ENCODE results near the gene EFCAB6. TPM values are rescaled to one million over a fixed set of nuclear protein-coding genes. Genes with fewer than 3 reads are reported as not detected.

Gene EFCAB6
- total RNA-seq, 2 donors from 2014 or later, result 0.12 to 1.3 TPM

DNA sequence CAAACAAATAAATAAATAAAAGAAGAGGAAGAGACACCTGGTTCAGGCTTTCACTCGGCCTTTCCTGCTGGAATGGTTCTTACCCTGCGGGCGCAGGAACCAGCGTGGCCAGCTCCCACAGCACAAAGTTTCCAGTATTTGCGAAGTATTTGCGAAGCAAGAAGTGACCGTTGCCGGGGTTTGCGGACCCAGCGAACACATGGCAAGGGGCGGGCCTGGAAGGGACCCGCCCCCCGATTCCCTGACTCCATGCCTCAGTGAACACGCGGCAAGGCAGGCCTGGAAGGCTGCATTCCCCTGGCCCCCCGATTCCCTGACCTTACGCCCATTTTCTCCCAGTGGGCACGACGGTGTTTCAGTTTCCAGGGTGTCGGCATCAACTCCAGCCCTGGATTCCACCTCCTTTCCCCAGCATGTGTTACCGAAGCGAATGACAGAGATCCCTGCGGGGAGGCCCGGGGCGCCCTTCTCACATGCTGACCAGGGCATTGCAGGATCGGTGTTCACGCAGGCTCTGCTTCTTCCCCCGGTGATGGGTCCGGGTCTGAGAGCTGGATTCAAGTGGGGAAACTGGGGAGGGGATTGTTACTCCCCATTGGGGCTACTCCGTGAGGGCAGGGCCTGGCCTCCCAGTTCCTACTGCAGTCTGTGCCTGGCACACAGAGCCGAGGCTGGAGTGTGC, 297.5 kb downstream of the EFCAB6 start:
- Mint-ChIP-seq H3K4me1 (ENCODE audit: low read depth in 2 of 2) (no peaks in the 10 kb centered on the region), H3K27ac (no peak overlapping the region), H3K36me3 (no peaks in the 10 kb centered on the region), H3K9me3 (no peaks in the 10 kb centered on the region), H3K27me3 (no peaks in the 10 kb centered on the region), H3K4me3 (no peak overlapping the region)
- no peak for DNase-seq (ENCODE audit: low spot score)
- ATAC-seq, result no peak

DNA sequence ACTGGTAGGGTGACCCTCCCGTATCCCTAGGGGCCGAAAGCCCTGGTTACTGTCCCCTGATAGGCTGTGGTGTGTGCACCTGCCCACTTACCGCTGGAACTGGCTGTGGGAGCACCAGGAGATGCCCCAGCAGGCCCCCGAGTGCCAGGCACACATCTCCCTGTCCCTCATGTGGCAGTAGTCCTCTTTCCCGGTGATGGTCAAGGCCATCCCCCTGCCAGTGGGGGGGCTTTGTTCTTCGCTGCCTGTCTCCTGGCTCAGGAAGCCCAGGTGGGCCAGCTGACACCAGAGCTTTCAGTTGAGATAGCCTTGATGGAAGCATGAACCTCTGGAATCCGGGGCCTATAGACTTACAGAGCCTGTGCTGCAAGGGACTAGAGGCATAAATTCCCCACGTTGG, 299.8 kb downstream of the EFCAB6 start:
- no peaks in the 10 kb centered on the region for H3K9me3 Mint-ChIP-seq
- no peak overlapping the region for H3K27ac Mint-ChIP-seq
- no peaks in the 10 kb centered on the region for H3K27me3 Mint-ChIP-seq
- ATAC-seq, result no peak
- no peaks in the 10 kb centered on the region for H3K4me1 Mint-ChIP-seq (ENCODE audit: low read depth in 2 of 2)
- H3K36me3 Mint-ChIP-seq, result no peaks in the 10 kb centered on the region
- H3K4me3 Mint-ChIP-seq, result no peak overlapping the region
- no peak for DNase-seq (ENCODE audit: low spot score)

DNA sequence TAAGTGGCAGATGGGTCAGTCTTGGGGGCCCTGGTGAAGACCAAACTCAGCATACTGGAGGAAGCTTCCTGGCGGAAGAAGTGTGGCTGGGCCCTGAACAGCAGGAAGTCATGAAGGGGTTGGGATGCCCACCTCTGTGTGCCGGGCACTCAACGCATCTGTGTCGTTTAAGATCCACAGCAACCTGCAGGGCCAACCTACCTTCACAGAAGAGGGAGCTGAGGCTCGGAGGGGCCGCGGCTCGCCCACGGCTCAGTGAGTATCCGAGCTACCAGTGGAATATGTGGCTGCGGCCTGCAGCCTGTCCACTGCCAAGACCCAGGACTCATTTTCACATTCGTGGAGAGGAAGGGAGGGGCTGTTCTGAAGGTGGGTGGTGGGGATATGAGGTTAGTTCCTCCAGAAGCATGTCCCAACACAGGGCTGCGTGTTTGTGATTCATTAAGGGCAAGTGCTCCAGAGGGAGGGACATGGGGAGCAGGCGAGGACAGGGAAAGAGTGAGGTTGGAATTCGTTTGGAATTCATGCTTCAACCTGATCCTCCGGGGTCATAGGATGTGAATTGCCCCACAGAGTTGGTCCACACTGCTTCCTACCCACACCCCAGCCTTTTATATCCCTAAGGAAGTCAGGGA, 300.7 kb downstream of the EFCAB6 start:
- Mint-ChIP-seq H3K4me1 (ENCODE audit: low read depth in 2 of 2) (no peaks in the 10 kb centered on the region), H3K27ac (no peak overlapping the region), H3K36me3 (no peaks in the 10 kb centered on the region), H3K4me3 (no peak overlapping the region), H3K27me3 (no peaks in the 10 kb centered on the region), H3K9me3 (no peaks in the 10 kb centered on the region)
- ATAC-seq (no peak), DNase-seq (ENCODE audit: low spot score) (no peak)

DNA sequence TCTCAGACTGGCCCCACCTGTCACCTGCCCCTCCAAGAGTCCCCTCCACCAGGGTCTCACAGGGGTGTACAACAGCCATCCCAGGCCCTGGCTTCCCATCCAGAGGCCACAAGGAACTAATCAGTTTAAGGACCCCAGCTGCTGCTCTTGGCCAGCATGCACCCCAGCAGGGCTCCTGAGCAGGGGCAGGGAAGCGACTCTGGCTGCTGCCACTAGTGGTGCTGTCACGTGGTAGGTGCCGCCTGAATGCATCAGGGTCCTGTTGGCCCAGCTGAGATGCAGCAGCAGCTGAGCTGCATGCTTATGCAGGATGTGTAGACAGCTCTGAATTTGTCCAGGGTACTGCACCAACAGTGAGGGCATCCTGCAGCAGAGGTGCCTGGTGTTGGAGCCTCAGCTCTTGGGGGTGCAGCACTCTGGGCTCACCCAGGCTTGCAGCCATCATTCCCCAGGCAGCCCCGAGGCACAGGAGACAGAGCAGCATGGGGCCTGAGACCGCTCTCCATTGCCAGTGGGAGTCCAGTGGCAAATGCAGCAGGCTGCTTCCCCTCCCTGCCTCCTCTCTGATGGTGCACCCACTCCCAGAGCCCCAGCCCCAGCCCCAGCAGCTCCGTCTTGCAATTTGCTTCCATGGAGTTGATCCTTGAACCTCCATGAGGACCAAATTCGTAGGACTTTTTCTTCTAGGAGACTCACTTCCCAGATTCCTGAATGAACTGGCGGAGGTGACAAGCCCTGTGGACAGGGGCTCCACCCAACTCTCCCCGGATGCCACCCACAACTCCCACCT, 301.6 kb downstream of the EFCAB6 start:
- no peaks in the 10 kb centered on the region for H3K4me1 Mint-ChIP-seq (ENCODE audit: low read depth in 2 of 2)
- H3K4me3 Mint-ChIP-seq, result no peak overlapping the region
- no peaks in the 10 kb centered on the region for H3K27me3 Mint-ChIP-seq
- H3K9me3 Mint-ChIP-seq, result no peaks in the 10 kb centered on the region
- DNase-seq (ENCODE audit: low spot score) (no peak), ATAC-seq (no peak)
- no peak overlapping the region for H3K27ac Mint-ChIP-seq
- H3K36me3 Mint-ChIP-seq, result no peaks in the 10 kb centered on the region

DNA sequence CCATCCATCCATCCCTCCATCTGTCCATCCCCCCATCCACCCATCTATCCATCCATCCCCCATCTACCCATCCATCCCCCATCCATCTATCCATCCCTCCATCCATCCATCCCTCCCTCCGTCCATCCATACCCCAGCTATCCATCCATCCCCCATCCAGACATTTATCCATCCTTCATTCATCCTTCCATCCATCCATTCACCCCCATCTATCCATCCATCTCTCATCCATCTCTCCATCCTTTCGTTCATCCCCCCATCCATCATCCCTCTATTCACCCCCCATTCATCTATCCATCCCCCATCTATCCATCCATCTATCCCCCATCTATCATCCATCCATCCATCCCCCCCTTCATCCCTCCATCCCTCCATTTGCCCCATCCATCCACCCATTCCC, 302.8 kb downstream of the EFCAB6 start:
- Mint-ChIP-seq H3K4me3 (no peak overlapping the region), H3K36me3 (no peaks in the 10 kb centered on the region), H3K27me3 (no peaks in the 10 kb centered on the region), H3K9me3 (no peaks in the 10 kb centered on the region), H3K27ac (no peak overlapping the region), H3K4me1 (ENCODE audit: low read depth in 2 of 2) (no peaks in the 10 kb centered on the region)
- ATAC-seq (no peak), DNase-seq (ENCODE audit: low spot score) (no peak)

DNA sequence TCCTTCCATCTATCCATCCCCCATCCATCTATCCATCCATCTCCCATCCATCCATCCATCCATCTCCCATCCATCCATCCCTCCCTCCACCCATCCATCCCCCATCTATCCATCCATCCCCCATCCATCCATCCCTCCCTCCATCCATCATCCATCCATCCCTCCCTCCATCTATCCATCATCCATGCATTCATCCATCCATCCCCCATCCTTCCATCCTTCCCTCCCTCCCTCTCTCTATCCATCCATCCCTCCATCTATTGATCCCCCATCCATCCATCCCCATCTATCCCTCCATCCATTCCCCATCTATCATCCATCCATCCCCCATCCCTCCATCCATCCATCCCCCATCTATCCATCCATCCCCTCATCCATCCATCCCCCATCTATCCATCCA, 303.6 kb downstream of the EFCAB6 start:
- H3K27ac Mint-ChIP-seq, result no peak overlapping the region
- no peaks in the 10 kb centered on the region for H3K4me1 Mint-ChIP-seq (ENCODE audit: low read depth in 2 of 2)
- no peaks in the 10 kb centered on the region for H3K9me3 Mint-ChIP-seq
- H3K27me3 Mint-ChIP-seq, result no peaks in the 10 kb centered on the region
- H3K4me3 Mint-ChIP-seq, result no peak overlapping the region
- no peaks in the 10 kb centered on the region for H3K36me3 Mint-ChIP-seq
- ATAC-seq (no peak), DNase-seq (ENCODE audit: low spot score) (no peak)

DNA sequence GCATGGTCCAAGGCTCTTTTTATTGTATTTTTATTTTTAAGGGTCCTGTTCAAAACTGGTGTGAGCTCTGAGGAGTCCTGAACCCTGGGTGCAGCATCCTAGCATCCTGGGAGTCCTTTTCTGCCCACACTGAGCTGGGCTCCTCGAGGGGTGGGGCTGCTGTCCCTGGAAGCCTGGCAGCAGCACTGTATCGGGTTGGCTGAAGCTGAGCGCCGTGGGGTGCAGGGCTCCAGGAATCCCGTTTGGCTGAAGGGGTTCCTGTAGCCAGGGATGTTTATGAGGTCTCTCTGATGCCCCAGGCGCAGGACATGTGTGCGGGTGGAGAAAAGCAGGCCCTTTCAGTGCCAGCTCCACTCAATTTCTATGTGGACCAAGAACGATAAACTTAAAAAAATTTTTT, 304.9 kb downstream of the EFCAB6 start:
- no peak for ATAC-seq
- DNase-seq (ENCODE audit: low spot score), result no peak
- no peaks in the 10 kb centered on the region for H3K36me3 Mint-ChIP-seq
- no peaks in the 10 kb centered on the region for H3K9me3 Mint-ChIP-seq
- no peak overlapping the region for H3K27ac Mint-ChIP-seq
- no peak overlapping the region for H3K4me3 Mint-ChIP-seq
- H3K4me1 Mint-ChIP-seq (ENCODE audit: low read depth in 2 of 2), result no peaks in the 10 kb centered on the region
- H3K27me3 Mint-ChIP-seq, result no peaks in the 10 kb centered on the region

DNA sequence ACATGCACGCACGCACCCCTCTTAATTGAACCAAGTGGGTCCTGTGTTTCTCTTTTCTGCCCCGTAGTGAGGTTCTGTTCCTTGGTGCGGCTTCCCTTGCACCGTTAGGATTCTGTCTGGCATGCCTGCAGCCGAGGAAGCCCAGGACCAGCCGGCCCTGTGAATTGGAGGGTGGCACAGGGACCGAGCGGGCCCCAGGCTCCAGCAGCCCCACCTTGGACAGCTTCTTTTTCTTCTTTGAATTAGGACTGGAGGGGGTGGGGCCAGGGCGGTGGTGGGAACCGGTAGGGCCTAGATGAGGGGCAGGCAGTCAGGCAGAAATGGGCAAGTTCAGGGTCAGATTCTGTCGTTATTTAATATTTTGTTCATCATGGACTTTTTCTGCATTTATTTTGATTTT, 305.6 kb downstream of the EFCAB6 start:
- no peak for DNase-seq (ENCODE audit: low spot score)
- Mint-ChIP-seq H3K9me3 (no peaks in the 10 kb centered on the region), H3K36me3 (no peaks in the 10 kb centered on the region), H3K27me3 (no peaks in the 10 kb centered on the region), H3K4me3 (no peak overlapping the region), H3K4me1 (ENCODE audit: low read depth in 2 of 2) (no peaks in the 10 kb centered on the region), H3K27ac (no peak overlapping the region)
- ATAC-seq, result no peak

DNA sequence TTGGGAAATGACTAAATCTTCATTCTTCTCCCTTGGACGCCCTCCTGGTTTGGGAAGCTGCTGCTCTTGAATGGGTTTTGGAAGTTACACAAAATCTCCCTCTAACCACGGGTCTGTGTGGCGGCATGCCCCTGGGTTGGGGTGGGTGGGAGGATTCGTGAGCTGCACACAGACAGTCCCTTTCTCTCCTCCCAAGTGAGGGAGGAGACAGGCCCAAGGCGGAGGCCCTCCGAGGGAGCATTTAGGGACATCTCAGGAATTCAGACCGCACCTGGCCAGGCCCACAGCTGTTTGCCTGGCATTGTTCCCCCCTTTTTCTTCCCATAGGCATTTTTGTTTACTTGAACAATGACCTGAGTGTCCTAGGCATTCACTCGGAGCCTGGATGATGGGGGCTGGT, 306.2 kb downstream of the EFCAB6 start:
- no peaks in the 10 kb centered on the region for H3K4me1 Mint-ChIP-seq (ENCODE audit: low read depth in 2 of 2)
- no peak for DNase-seq (ENCODE audit: low spot score)
- no peak overlapping the region for H3K27ac Mint-ChIP-seq
- H3K27me3 Mint-ChIP-seq, result no peaks in the 10 kb centered on the region
- no peak overlapping the region for H3K4me3 Mint-ChIP-seq
- H3K9me3 Mint-ChIP-seq, result no peaks in the 10 kb centered on the region
- ATAC-seq, result no peak
- H3K36me3 Mint-ChIP-seq, result no peaks in the 10 kb centered on the region

DNA sequence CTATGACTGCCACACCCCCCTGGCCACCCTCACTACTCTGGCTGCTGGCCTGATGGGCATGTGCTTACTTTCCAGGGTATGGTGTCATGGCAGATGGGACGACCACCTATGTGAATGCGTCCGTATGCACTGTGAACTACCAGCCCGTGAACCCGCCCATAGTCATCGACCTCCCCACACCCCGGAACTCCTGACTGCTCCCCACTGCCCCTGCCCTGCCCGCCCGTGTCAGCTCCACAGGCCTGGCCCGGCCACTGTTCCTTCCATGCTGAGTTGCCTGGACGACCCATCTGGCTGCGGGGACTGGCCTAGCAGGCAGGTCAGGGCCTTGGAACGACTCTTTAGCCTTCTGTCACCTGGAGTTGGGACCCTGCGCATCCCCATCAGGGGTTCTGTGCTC, 306.7 kb downstream of the EFCAB6 start:
- no peak overlapping the region for H3K27ac Mint-ChIP-seq
- H3K4me3 Mint-ChIP-seq, result no peak overlapping the region
- no peaks in the 10 kb centered on the region for H3K4me1 Mint-ChIP-seq (ENCODE audit: low read depth in 2 of 2)
- DNase-seq (ENCODE audit: low spot score), result no peak
- no peak for ATAC-seq
- H3K27me3 Mint-ChIP-seq, result no peaks in the 10 kb centered on the region
- no peaks in the 10 kb centered on the region for H3K9me3 Mint-ChIP-seq
- no peaks in the 10 kb centered on the region for H3K36me3 Mint-ChIP-seq

DNA sequence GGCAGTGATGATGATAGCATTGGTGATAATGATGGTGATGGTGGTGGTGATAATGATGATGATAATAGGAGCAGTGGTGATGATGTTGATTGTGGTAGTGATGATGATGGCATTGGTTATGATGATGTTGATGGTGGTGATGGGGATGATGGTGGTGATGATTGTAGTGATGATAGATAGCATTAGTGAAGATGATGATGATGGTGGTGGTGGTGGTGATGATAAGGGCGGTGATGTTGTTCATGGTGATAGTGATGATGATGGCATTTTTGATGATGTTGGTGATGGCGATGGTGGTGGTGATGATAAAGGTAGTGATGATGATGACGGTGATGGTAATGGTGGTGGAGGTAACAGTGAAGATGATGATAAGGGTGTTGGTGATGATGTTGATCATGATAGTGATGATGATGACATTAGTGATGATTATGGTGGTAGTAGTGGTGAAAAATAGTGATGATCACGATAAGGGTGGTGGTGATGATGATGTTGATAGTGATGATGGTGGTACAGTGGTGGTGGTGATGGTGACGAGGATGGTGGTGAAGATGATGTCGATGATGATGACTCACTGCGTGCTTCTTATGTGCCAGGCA, 307.3 kb downstream of the EFCAB6 start:
- H3K4me1 Mint-ChIP-seq (ENCODE audit: low read depth in 2 of 2), result no peaks in the 10 kb centered on the region
- DNase-seq (ENCODE audit: low spot score) (no peak), ATAC-seq (no peak)
- H3K4me3 Mint-ChIP-seq, result no peak overlapping the region
- no peaks in the 10 kb centered on the region for H3K9me3 Mint-ChIP-seq
- no peaks in the 10 kb centered on the region for H3K36me3 Mint-ChIP-seq
- H3K27ac Mint-ChIP-seq, result no peak overlapping the region
- no peaks in the 10 kb centered on the region for H3K27me3 Mint-ChIP-seq

DNA sequence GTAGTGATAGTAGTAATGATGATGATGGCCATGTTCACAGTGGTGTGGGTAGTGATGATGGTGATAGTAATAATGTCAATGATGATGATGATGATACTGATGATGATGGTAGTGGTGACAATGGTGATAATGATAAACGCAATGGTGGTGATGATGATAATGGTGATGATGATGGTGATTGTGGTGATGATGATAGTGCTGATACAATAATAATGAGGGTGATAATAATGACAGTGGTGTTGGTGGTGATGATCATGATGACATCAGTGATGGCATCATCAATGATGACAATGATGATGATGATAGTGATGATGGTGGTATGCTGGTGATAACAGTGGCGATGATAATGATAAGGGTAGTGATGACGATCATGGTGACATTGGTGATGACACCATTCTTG, 308.0 kb downstream of the EFCAB6 start:
- no peak overlapping the region for H3K27ac Mint-ChIP-seq
- DNase-seq (ENCODE audit: low spot score) (no peak), ATAC-seq (no peak)
- no peak overlapping the region for H3K4me3 Mint-ChIP-seq
- H3K36me3 Mint-ChIP-seq, result no peaks in the 10 kb centered on the region
- H3K9me3 Mint-ChIP-seq, result no peaks in the 10 kb centered on the region
- no peaks in the 10 kb centered on the region for H3K4me1 Mint-ChIP-seq (ENCODE audit: low read depth in 2 of 2)
- no peaks in the 10 kb centered on the region for H3K27me3 Mint-ChIP-seq

DNA sequence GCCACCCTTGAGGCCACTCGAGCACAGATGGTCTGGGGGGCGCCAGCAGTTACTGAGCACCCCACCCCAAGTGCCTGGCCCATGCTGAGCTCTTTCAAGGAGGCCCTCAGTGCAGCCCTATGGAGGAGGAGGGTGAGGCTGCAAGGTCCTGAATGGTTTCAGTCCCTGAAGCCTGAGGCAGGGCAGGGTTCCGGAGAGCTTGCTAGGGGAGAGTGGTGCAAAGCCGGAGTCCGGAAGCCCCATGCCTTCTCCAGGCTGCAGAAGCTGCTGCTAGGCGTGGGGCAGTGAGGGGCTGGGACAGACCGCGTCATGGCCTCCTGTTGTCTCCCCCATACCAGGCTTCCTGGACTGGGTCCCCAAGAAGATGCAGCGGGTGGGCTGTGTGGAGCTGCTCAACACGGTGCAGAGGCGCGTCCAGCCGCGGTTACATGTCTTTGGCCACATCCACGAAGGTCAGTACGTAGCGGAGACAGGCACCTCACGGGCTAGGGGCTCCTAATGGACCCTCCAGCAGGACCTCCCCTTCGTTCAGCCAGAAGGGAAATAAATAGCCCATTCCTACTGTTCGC, 309.7 kb downstream of the EFCAB6 start:
- no peaks in the 10 kb centered on the region for H3K36me3 Mint-ChIP-seq
- ATAC-seq, result no peak
- H3K9me3 Mint-ChIP-seq, result no peaks in the 10 kb centered on the region
- no peaks in the 10 kb centered on the region for H3K27me3 Mint-ChIP-seq
- H3K4me3 Mint-ChIP-seq, result no peak overlapping the region
- H3K4me1 Mint-ChIP-seq (ENCODE audit: low read depth in 2 of 2), result no peaks in the 10 kb centered on the region
- DNase-seq (ENCODE audit: low spot score), result no peak
- H3K27ac Mint-ChIP-seq, result no peak overlapping the region

DNA sequence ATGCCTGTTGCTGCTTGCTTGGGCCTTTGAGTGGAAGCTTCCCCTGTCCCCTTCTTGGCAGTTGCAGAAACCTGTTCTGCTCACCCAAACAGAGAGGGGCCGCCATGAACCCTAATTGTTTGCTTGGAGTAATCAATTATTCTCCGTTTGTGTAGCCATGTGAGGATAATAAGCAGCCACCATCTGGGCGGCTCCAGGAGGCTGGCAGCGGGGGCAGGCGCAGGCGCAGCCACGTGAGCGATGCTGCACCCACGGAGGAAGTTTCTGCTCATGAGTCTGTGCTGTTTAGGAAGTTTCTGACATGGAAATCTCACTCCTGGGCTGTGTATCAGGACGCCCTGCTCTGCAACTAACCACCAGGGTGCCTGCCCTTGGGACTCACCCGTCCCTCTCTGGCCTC, 310.2 kb downstream of the EFCAB6 start:
- ATAC-seq (no peak), DNase-seq (ENCODE audit: low spot score) (no peak)
- Mint-ChIP-seq H3K36me3 (no peaks in the 10 kb centered on the region), H3K4me1 (ENCODE audit: low read depth in 2 of 2) (no peaks in the 10 kb centered on the region), H3K27me3 (no peaks in the 10 kb centered on the region), H3K9me3 (no peaks in the 10 kb centered on the region), H3K4me3 (no peak overlapping the region), H3K27ac (no peak overlapping the region)

All from natural killer cell treated with Interleukin-12 subunit alpha and Interleukin-12 subunit beta and Interleukin-15 and Interleukin-18, amount 100 ng/mL, for 72 hours (primary cell).